ENCODE data around the gene FBXO2.

FBXO2 gene

DNA sequence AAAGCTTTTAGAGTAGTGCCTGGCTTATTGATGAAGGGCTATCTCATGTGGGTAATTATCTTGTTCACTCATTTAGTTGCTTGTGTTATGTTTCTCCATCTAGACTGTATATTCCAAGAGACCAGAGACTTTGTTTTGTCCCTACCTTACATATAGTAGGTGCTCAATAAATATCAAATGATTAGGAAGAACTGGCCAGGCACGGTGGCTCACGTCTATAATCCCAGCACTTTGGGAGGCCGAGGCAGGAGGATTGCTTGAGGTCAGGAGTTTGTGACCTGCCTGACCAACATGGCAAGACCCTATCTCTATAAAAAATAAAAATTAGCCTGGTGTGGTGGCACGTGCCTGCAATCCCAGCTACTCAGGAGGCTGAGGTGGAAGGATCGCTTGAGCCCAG, 9.0 kb downstream of the FBXO2 start:
- TF ChIP-seq TCF12 (IDR thresholded peaks at IDR 0.05; ENCODE audit: low read depth) (no peak), REST (IDR thresholded peaks at IDR 0.05; ENCODE audit: low read depth) (no peak), FOXM1 (IDR thresholded peaks at IDR 0.05; ENCODE audit: borderline replicate concordance, low read depth) (no peak)

DNA sequence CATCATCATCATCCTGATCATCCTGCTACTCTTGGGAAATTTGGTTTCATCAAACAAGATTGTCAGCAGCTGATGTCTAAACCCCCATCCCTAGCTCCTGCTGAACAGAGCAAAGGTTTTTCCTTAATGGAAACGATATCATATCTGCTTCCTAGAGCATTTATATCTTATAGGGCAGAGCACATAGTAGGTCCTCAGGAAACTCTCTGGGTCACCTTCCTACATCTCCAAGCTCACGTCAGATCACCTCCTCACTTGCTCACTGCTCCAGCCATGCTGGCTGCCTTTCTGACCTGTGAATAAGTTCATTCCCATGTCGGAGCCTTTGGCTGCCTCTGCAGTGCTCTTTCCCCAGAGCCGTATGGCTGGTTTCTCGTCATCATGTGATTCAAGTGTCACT, 10.4 kb downstream of the FBXO2 start:
- TF ChIP-seq RAD21 (IDR thresholded peaks at IDR 0.05; ENCODE audit: low read depth), result no peak
- no peak for TF ChIP-seq ZBTB7A (IDR thresholded peaks at IDR 0.05; ENCODE audit: low read depth)
- TF ChIP-seq, protein P1, sequence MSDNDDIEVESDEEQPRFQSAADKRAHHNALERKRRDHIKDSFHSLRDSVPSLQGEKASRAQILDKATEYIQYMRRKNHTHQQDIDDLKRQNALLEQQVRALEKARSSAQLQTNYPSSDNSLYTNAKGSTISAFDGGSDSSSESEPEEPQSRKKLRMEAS (IDR thresholded peaks at IDR 0.05), result no peak
- no peak for TF ChIP-seq CREB1 (IDR thresholded peaks at IDR 0.05; ENCODE audit: low read depth)
- TF ChIP-seq NFIC (IDR thresholded peaks at IDR 0.05), result no peak
- TF ChIP-seq YY1 (IDR thresholded peaks at IDR 0.05; ENCODE audit: low read depth), result no peak

GRCh38 chr1:11642418-11643017, 11.7 kb downstream of the FBXO2 start:
- TF ChIP-seq RAD21 (IDR thresholded peaks at IDR 0.05; ENCODE audit: low read depth), result peak; percentile 99

DNA sequence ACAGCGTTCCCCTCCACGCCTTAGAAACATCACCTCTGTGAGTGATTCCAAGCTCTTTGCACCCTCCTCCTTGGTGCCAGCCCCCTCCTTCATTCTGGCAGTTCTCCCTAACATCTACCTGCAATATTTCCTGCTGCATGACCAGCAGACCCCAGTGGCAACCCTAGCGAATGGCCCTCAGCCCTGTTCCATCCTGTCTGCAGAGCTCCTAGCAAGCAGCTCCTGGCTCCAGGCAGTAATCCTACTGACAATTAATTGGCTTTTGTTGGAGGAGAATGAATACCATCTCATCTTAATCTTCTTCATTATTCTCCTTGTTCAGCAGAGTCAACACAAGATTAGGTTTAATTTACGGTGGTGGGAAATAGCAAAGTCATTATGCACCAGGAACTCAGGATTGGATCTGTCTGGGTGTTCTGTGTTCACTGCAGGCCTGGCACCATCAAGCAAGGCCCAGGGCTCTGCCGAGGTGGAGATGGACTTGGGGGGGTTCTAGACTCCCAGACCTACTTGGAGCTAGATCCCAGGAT, 12.4 kb downstream of the FBXO2 start:
- TF ChIP-seq CREB1 (IDR thresholded peaks at IDR 0.05; ENCODE audit: low read depth), result no peak
- TF ChIP-seq, protein P1 (IDR thresholded peaks at IDR 0.05), result no peak
- no peak for TF ChIP-seq NFIC (IDR thresholded peaks at IDR 0.05)
- TF ChIP-seq REST (IDR thresholded peaks at IDR 0.05; ENCODE audit: low read depth), result no peak

DNA sequence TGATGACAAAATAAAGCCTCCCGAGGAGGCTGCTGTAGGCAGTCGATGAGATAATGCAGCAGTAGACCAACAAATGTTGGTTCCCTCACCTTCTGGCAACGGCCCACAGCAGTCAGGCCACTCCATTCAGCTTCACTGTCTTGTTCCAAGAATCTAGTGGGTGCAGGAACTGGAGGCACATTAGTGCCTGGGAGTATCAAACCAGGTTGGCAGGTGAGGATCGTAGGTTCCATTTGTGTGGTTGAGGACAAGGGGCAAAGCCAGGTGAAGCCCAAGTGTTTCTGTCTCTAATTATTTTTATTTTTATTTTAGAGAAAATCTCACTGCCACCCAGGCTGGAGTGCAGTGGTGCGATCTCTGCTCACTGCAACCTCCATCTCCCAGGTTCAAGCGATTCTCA, 13.3 kb downstream of the FBXO2 start:
- TF ChIP-seq CREB1 (IDR thresholded peaks at IDR 0.05; ENCODE audit: low read depth), result no peak
- no peak for TF ChIP-seq REST (IDR thresholded peaks at IDR 0.05; ENCODE audit: low read depth)
- TF ChIP-seq CEBPB (IDR thresholded peaks at IDR 0.05), result no peak
- no peak for TF ChIP-seq TAF1 (IDR thresholded peaks at IDR 0.05; ENCODE audit: low read depth)

DNA sequence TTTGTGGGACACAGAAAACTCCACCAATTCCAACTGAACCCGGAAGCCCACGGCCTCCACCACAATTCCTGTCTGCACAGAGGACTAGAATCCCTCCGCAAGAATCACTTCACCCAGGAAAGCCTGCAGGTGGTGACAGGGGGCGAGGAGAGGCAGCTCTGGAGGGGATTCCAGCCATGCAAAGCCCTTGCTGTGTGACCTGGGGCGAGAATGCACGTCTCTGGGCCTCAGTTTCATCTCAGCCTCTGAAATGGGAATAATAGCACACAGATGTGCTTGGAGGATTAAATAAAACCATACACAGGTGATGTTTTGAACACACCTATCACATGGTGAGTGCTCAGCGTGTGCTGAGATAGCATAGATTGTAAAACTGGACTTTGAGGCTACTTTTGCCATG, 14.1 kb downstream of the FBXO2 start:
- TF ChIP-seq ZBTB7A (IDR thresholded peaks at IDR 0.05; ENCODE audit: low read depth) (no peak), RAD21 (IDR thresholded peaks at IDR 0.05; ENCODE audit: low read depth) (no peak), REST (IDR thresholded peaks at IDR 0.05; ENCODE audit: low read depth) (no peak), YY1 (IDR thresholded peaks at IDR 0.05; ENCODE audit: low read depth) (no peak), TCF12 (IDR thresholded peaks at IDR 0.05; ENCODE audit: low read depth) (no peak), EP300 (IDR thresholded peaks at IDR 0.05; ENCODE audit: borderline replicate concordance) (no peak), FOXM1 (IDR thresholded peaks at IDR 0.05; ENCODE audit: borderline replicate concordance, low read depth) (no peak)
- TF ChIP-seq, protein P1 (IDR thresholded peaks at IDR 0.05), result no peak
